Right lobe of liver (tissue), 4 donors: ENCODE data around the gene IL17RA.

Experiments used
- CTCF ChIP-seq, 4 donors: fragments of 200-600 bp in 3 of 4; fragments of 450-650 bp in 1 of 4; IDR thresholded peaks; one replicate each; pipeline versions ENCODE4 v1.5.1 to v1.8.0; 2016 to 2022; ENCODE audit warnings: antibody characterized with exemption in 4 of 4, mild to moderate bottlenecking in 2 of 4
- POLR2A ChIP-seq: fragments of 450-650 bp; IDR thresholded peaks from one replicate; pipeline ENCODE4 v1.6.1; 2017; ENCODE audit warnings: antibody characterized with exemption, mild to moderate bottlenecking
- donor health status: DM: no; HTN: no; CAD: no.
- donor health status: DM: no; HTN: no; CAD: no.
- donor health status: DM: no; HTN: yes; CAD: no.

- TF ChIP-seq POLR2A = no peak
- TF ChIP-seq CTCF (IDR thresholded peaks at IDR 0.05) = no peak
These were observed 48.3 kb downstream of the IL17RA start for GRCh38 chr22:17133137-17133536.
